HG03342 (cell line): ENCODE results near the gene ARG2.
"Not testable (repeated sequence)": the region's sequence is repeated elsewhere in the genome, so short reads cannot be mapped to it uniquely, and the experiment has no call there.

Source experiments
- ATAC-seq: cut with Tn5 transposase; IDR thresholded peaks from one replicate; pipeline ENCODE4 v1.9.1; 2021; ENCODE audit warnings: mild to moderate bottlenecking, moderate library complexity; ENCODE audit not compliant: unreplicated experiment

ARG2 gene

GRCh38 chr14:67584978-67585377, 34.7 kb upstream of the ARG2 start:
- ATAC-seq, result no peak

- no peak for ATAC-seq
Measured at GRCh38 chr14:67586369-67586768, 33.4 kb upstream of the ARG2 start.

GRCh38 chr14:67589204-67589770, 30.4 kb upstream of the ARG2 start:
- no peak for ATAC-seq

DNA sequence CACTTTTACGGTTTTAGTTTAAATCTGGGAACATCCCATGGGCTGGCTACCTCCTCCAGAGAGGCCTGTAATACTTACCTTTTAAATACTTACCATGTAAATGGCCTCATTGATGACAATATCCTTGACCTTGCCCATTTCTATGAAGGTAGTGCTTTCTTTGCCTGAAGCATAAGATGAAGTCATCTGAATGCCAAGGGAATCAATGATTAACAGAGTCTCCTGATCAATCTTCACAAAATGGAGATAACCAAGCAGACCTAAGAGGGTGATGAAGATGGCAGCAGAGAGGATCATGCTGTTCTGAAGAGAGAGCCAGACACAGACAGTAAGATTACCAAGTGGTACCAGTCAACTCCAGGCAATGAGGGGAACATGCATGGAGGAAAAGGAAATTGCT, 26.1 kb upstream of the ARG2 start:
- not testable (repeated sequence) for ATAC-seq

DNA sequence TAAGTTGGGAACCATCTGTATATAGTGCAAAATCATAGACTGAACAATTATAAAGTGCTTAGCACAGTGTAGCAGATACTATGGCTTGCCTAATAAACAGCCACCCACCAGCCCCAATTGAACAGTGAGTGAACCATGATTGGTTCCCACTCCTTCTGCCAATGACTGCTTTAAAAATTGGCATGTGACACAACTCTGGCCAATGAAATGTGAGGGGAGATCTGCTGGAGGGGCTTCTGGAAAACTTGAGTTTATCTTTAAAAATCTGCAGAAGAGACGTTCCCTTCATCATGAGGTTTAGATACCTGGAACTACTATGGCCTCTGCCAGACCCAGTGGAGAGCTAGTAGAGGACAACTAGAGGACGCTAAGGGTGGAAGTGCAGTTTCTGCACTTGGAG, 24.3 kb upstream of the ARG2 start:
- ATAC-seq, result no peak

DNA sequence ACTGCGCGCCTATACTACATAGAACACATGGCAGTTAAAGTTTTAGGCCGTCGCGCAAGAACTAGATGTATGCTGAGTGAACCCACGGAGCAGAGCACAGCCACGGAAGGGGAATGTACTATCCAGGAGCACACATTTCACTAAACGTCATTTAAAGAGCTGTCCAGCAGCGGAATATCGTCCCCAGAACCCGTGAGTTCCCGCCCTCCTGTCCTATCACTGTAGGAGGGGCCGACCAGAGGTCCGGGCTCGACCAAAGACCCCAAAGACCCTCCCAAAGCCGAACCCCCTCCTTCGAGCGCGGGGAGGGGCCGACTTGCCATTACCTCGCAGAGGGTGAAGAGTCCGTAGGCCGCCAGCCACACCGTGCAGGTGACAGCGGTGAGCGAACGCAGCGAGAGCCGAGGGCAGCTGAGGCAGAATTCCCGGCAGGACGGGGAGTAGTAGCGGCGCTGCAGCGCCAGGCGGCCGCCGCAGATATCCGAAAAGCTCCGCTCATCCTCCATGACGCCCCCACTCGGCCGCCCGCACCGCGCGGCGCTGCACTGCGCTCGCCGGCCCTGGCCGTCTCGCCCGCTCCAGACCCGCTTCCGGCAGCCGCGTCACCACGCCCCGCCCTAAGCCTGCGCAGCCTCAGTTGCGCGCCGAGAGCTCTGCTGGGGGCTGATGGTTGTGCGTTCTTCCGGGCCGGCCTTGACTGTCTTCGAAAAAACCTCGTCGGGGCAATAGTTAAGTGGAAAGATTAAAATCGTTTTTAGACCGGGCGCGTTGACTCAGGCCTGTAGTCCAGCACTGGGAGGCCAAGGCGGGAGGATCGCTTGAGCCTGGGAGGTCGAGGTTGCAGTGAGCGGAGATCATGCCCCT, 19.8 kb upstream of the ARG2 start, which contains the start of gene PIGH:
TSS of gene PIGH (minus strand) at position 571 of the 864 bp plus-strand sequence. CDS start at position 506, 65 bp downstream.
- peak; percentile 90 for ATAC-seq

DNA sequence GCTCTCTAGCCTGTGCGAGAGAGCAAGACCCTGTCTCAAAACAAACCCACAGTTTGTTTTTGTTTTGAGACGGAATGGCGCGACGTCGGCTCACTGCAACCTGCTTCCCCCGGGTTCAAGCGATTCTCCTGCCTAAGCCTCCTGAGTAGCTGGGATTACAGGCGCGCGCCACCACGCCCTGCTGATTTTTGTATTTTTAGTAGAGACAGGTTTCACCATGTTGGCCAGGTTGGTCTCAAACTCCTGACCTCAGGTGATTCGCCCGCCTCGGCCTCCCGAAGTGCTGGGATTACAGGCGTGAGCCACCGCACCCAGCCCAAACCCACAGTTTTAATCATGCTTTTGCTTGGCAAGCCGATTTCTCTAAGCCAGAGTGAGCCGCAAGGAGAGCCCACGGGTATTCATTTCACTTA, 19.2 kb upstream of the ARG2 start:
- ATAC-seq, result not testable (repeated sequence)

GRCh38 chr14:67602076-67602475, 17.6 kb upstream of the ARG2 start:
- ATAC-seq, result no peak

- peak; percentile 71 for ATAC-seq
Measured at GRCh38 chr14:67602995-67603545, 16.6 kb upstream of the ARG2 start.

GRCh38 chr14:67607646-67608045, 12.1 kb upstream of the ARG2 start:
- ATAC-seq, result no peak

DNA sequence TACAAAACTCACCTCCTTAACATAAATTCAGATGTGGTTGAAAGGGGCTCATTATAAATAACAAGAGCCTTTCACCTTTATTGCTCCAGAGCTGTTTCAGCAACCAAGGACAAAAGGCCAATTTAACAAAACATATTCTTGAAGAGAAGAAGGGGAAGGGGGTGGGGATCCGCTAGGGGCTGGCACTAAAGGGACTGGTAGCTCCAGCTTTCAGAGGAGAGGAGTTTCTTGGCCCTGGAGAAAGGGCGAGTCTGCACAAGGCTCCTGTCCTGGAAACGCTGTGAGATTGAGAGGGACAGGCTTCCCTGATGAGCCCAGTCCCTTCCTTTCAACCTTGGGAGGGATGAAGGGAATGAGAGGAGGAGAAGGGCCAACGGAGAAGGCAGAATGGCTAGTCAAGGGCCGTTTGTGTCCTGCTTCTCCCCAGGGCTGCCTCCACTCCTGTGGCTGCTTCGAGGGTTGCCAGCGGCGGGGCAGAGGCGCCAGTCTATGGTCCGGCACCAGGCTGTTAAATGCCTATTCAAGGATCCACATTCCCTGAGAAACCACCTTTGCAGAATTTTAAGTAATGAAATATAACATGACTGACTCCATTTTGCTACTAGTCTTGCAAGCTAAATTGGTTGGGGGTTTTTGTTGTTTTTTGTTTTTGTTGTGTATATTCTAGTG, 9.9 kb upstream of the ARG2 start:
- no peak for ATAC-seq

DNA sequence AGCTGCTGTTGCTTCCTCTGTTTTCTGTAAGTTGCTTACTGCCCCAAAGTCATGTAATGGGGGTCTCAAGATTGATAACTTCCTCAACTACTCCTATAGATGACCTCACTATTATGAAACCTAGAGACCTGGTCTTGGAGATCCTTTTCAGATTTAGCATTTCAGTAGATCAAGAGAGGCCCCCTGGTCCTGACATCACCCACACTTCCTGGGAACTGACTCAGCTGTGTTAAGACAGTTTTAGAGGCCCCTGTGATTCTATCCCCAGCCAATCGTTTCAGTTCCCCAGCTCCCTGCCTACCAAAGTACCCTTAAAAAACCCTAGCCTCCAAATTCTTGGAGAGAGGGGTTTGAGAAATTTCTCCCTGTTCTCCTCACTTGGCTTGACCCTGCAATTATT, 9.2 kb upstream of the ARG2 start:
- ATAC-seq, result no peak

DNA sequence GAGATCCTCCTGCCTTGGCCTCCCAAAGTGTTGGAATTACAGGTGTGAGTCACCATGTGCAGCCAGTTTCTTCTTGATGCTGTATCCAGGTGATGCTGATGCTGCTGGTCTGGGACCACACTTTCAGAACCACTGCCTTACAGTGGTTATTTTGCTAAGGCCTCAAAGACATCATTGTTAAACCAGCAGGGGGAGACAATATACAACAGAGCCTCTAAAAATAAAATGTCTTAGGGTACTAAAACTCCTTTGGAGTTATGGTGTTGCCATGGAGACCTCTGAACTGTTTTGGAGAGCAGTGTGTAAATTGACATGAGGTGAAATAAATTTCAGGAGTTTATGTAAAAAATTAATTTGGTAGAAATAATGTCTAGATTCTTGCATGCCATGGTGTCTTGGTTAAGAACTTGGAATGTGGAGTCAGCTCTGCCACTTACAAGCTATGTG, 1.1 kb upstream of the ARG2 start:
- peak; percentile 43 for ATAC-seq

DNA sequence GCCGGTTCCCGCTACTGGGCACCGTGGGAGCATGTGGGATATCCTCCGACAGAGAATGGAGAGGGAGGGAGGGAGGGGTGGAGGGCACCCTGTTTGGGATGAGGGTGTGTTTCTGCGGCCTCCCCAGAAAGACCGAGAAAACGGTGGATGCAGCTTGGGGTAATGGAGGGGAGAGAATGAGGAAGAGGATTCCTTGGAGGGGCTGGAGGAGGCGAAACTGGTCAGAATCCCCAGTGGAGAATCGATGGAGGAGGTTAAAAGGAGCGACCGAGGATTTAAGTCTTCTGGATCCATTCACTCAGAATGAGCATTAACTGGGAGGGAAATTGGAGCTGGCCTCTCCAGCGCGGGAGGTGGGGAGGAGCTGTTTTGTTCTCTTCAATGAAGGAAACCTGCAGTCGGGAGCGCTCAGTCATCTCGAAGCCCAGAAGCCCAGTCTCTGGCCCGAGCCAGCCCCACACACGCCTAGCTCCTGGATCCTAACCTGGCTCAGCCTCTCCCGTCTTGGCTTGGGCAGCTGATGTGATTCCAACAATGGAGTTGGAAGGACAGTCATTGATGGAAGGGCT, 581 bp downstream of the ARG2 start:
- ATAC-seq, result no peak

DNA sequence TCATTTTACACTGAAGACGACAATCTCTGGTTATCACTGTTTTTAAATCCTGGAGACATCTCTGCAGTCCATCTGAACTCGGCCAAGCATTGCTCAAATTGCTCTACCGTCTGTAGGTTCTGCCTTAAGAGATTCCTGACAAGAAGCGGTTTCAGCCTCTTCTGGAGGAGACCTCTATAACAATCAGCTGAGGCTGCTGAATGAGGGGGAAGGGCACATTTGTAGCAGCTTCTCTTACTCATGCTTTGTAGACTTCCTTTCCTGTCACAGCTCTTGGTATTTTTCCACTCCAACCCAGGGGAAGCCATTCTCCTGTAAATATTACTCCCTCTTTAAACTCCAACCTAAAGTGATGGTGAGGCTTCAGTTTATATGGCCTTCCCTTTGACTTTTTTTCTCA, 3.0 kb downstream of the ARG2 start:
- ATAC-seq, result no peak

DNA sequence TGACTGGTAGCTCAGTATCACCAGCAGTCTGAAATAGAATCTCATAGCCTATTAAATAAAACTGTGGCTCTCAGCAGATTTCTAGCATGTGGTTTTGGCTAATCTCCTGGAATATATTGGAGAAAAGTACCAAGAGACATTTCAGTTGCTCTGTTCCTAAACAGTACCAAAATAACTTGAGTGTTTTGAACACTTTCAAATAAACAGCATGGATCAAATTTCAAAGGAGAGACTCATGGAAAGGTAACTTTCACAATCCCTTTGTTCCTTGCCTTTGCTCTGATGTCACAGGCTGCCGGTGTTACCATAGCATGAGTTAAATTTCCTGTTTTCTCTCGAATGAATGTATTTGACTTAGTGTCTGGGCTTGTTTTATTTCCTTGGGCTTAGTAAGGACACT, 3.4 kb downstream of the ARG2 start:
- ATAC-seq, result no peak

DNA sequence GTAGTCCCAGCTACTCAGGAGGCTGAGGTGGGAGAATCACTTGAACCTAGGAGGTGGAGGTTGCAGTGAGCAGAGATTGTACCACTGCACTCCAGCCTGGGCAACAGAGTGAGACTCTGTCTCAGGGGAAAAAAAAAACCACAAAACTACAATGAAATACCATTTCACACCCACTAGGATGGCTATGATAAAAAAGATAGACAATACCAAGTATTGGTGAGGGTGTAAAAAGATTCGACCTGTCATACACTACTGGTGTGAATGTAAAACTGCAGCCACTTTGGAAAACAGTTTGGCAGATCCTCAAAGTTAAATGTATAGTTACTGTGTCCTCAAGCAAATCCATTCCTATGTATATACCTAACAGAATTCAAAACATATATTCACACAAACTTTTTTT, 6.4 kb downstream of the ARG2 start:
- ATAC-seq, result not testable (repeated sequence)

DNA sequence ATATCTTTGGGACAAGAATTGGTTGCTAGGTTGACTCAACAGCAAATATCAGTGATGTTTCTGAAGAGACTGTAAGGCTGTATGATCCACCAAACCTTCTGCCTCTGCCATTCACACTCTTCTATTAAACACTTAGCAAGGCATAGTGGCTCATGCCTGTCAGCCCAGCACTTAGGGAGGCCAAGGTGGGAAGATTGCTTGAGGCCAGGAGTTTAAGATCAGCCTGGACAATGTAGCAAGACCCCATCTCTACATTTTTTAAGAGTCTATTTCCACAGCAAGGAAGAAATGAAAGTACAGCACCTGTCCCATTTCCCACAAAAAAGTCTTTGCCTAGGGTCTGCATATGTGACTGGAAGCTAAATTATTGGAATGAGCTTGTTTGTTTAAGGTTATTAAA, 7.8 kb downstream of the ARG2 start:
- ATAC-seq, result no peak

GRCh38 chr14:67630186-67630585, 10.5 kb downstream of the ARG2 start:
- no peak for ATAC-seq

DNA sequence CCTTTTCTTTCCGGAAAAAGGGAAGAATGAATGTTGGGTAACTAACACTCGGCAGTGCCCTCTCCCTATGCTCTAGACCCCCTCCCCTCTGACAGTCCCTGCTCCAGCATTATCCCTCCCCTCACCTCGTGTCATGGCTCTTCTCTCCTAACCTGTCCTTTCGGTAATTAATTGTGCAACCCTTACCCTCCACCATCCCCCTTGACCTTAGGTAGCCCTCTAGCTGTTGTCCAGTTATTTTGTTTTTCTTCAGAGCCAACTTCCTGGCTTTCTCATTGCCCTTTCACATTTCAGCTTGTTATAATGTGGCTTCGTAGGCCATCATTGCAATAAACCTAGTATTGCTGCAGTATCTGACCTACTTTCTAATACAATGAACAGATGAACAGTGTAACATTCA, 11.2 kb downstream of the ARG2 start:
- no peak for ATAC-seq

- no peak for ATAC-seq
Measured at GRCh38 chr14:67633451-67634147, 13.9 kb downstream of the ARG2 start.
